Panc1 (cell line): ENCODE data around the gene ZBTB48. TPM values are rescaled to one million over a fixed set of nuclear protein-coding genes. Genes with fewer than 3 reads are reported as not detected.

Experiments used
- ATAC-seq: fragments of 200-7000 bp; cut with Tn5 transposase; 2 replicates; pipeline ENCODE4 v1.9.1; 2020; ENCODE audit warnings: mild to moderate bottlenecking, moderate library complexity
- BruUV-seq: library from RNA; stranded (reverse); fragments of 400-500 nt; replicated peaks from 2 replicates; lab custom pipeline; 2021; lab: Mats Ljungman, UMichigan
- CTCF ChIA-PET: fragments of 300-600 bp; sonication (Branson Sonifier 250); formaldehyde crosslinking; loops from one replicate; lab custom pipeline; 2022; ENCODE audit warnings: antibody characterized with exemption; lab: Charles Lee
- POLR2A ChIA-PET: fragments of 300-600 bp; sonication (Branson Sonifier 250); formaldehyde crosslinking; loops from one replicate; lab custom pipeline; 2022; ENCODE audit warnings: antibody characterized with exemption; lab: Charles Lee
- DNase-seq: peaks from one replicate; pipeline ENCODE4 v3.0.0-alpha.2; 2010; ENCODE audit warnings: low read depth, low spot score
- H3K27ac ChIP-seq: 2 replicates; pipeline ENCODE4 v1.5.1; 2011; ENCODE audit warnings: mild to moderate bottlenecking, low read length, inconsistent platforms
- H3K27me3 ChIP-seq: fragments of 200-500 bp; sonication (Bioruptor generic); 2 replicates; pipeline ENCODE4 v1.6.0; 2014; ENCODE audit warnings: low read length, inconsistent platforms; ENCODE audit not compliant: control insufficient read depth, insufficient read depth
- H3K36me3 ChIP-seq: fragments of 200-500 bp; sonication (Bioruptor generic); 2 replicates; pipeline ENCODE4 v1.5.1; 2014; ENCODE audit warnings: inconsistent platforms, mild to moderate bottlenecking, low read length, moderate library complexity; ENCODE audit not compliant: control insufficient read depth, insufficient read depth
- H3K4me1 ChIP-seq: 2 replicates; pipeline ENCODE4 v1.5.1; 2011; ENCODE audit warnings: inconsistent platforms, mild to moderate bottlenecking, low read length, moderate library complexity; ENCODE audit not compliant: control insufficient read depth, insufficient read depth
- H3K4me3 ChIP-seq, 2 experiments: 2 replicates each; pipeline ENCODE4 v1.5.1; 2011 to 2012; ENCODE audit warnings: low read depth in 2 of 2, low read length in 2 of 2, mild to moderate bottlenecking in 2 of 2, inconsistent platforms in 1 of 2, moderate library complexity in 1 of 2
- H3K9me3 ChIP-seq: fragments of 200-500 bp; sonication (Bioruptor generic); 2 replicates; pipeline ENCODE4 v1.5.1; 2014; ENCODE audit warnings: low read depth, mild to moderate bottlenecking, inconsistent platforms, low read length, moderate library complexity; ENCODE audit not compliant: control insufficient read depth, insufficient read depth
- POLR2AphosphoS5 ChIP-seq: IDR thresholded peaks from 2 replicates; pipeline ENCODE4 v1.6.1; 2012; ENCODE audit warnings: mild to moderate bottlenecking, low read depth, low read length, moderate library complexity
- SIN3A ChIP-seq: IDR thresholded peaks from 2 replicates; pipeline ENCODE4 v1.6.1; 2012; ENCODE audit warnings: low read depth, mild to moderate bottlenecking, low read length, moderate library complexity, borderline replicate concordance; ENCODE audit not compliant: insufficient read depth
- TCF7L2 ChIP-seq: IDR thresholded peaks from 2 replicates; pipeline ENCODE4 v1.6.1; 2011; ENCODE audit warnings: mild to moderate bottlenecking, low read depth, low read length, inconsistent platforms
- in situ Hi-C: cut with HindIII; loops from 2 replicates; pipeline ENCODE4 v1.10.0; 2016; ENCODE audit warnings: low sequenced_read_pairs, low pct_unique_long_range_greater_than_20kb
- intact Hi-C: fragments of 100-400 bp; cut with micrococcal nuclease; formaldehyde crosslinking; loops from one replicate; pipeline ENCODE4 v1.10.0; 2022; ENCODE audit not compliant: unreplicated experiment
- total RNA-seq: library from RNA; stranded (reverse); gene quantifications from one replicate; pipeline ENCODE4 v1.2.1, GENCODE V29; 2021; ENCODE audit not compliant: unreplicated experiment
- TF ChIP-seq, protein P1 (sequence below): fragments of 450-650 bp; IDR thresholded peaks from 2 replicates; pipeline ENCODE4 v1.5.1; 2017; ENCODE audit warnings: mild to moderate bottlenecking
- TF ChIP-seq, protein P2 (sequence below), 2 experiments: IDR thresholded peaks; 2 replicates each; pipeline ENCODE4 v1.6.1; 2011 to 2012; ENCODE audit warnings: low read depth in 2 of 2, control low read depth in 1 of 2, low read length in 1 of 2, mild to moderate bottlenecking in 1 of 2, moderate library complexity in 1 of 2; ENCODE audit not compliant: insufficient read depth in 1 of 2

Gene ZBTB48
- total RNA-seq, 1 experiment from 2014 or later: 40.7 TPM

- ATAC-seq: no peak
- intact Hi-C loops: no loop called here
- TF ChIP-seq SIN3A (no peak), POLR2AphosphoS5 (no peak), TCF7L2 (no peak)
- TF ChIP-seq, protein P1, sequence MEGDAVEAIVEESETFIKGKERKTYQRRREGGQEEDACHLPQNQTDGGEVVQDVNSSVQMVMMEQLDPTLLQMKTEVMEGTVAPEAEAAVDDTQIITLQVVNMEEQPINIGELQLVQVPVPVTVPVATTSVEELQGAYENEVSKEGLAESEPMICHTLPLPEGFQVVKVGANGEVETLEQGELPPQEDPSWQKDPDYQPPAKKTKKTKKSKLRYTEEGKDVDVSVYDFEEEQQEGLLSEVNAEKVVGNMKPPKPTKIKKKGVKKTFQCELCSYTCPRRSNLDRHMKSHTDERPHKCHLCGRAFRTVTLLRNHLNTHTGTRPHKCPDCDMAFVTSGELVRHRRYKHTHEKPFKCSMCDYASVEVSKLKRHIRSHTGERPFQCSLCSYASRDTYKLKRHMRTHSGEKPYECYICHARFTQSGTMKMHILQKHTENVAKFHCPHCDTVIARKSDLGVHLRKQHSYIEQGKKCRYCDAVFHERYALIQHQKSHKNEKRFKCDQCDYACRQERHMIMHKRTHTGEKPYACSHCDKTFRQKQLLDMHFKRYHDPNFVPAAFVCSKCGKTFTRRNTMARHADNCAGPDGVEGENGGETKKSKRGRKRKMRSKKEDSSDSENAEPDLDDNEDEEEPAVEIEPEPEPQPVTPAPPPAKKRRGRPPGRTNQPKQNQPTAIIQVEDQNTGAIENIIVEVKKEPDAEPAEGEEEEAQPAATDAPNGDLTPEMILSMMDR: no peak
- TF ChIP-seq, protein P2, sequence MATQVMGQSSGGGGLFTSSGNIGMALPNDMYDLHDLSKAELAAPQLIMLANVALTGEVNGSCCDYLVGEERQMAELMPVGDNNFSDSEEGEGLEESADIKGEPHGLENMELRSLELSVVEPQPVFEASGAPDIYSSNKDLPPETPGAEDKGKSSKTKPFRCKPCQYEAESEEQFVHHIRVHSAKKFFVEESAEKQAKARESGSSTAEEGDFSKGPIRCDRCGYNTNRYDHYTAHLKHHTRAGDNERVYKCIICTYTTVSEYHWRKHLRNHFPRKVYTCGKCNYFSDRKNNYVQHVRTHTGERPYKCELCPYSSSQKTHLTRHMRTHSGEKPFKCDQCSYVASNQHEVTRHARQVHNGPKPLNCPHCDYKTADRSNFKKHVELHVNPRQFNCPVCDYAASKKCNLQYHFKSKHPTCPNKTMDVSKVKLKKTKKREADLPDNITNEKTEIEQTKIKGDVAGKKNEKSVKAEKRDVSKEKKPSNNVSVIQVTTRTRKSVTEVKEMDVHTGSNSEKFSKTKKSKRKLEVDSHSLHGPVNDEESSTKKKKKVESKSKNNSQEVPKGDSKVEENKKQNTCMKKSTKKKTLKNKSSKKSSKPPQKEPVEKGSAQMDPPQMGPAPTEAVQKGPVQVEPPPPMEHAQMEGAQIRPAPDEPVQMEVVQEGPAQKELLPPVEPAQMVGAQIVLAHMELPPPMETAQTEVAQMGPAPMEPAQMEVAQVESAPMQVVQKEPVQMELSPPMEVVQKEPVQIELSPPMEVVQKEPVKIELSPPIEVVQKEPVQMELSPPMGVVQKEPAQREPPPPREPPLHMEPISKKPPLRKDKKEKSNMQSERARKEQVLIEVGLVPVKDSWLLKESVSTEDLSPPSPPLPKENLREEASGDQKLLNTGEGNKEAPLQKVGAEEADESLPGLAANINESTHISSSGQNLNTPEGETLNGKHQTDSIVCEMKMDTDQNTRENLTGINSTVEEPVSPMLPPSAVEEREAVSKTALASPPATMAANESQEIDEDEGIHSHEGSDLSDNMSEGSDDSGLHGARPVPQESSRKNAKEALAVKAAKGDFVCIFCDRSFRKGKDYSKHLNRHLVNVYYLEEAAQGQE (IDR thresholded peaks at IDR 0.05; ENCODE audit: insufficient read depth in 1 of 2, low read depth in 2 of 2, low read length in 1 of 2): no peak
Observed at GRCh38 chr1:6560267-6560666, 19.5 kb upstream of the ZBTB48 start.

GRCh38 chr1:6569033-6569432 lies 10.8 kb upstream of the ZBTB48 start:
- no peak overlapping the region for H3K27ac ChIP-seq
- ATAC-seq: no peak
- H3K27me3 ChIP-seq: no peaks in the 10 kb centered on the region
- ChIA-PET POLR2A (no interaction called here), CTCF (no interaction called here)
- no peak overlapping the region for H3K4me3 ChIP-seq
- no TSS peak for BruUV-seq
- intact Hi-C loops: no loop called here
- DNase-seq: no peak
- H3K36me3 ChIP-seq: no peaks in the 10 kb centered on the region
- TF ChIP-seq, protein P1: no peak
- TF ChIP-seq, protein P2 (IDR thresholded peaks at IDR 0.05; ENCODE audit: insufficient read depth in 1 of 2, low read depth in 2 of 2, low read length in 1 of 2): no peak
- no peak for TF ChIP-seq TCF7L2
- TF ChIP-seq POLR2AphosphoS5: no peak
- TF ChIP-seq SIN3A: no peak
- H3K4me1 ChIP-seq: no peaks in the 10 kb centered on the region
- 0 out of 2 replicates have a peak, but pooled peaks cover 4% of the 10 kb centered on the region for H3K9me3 ChIP-seq
- in situ Hi-C loops: no loop called here

More at GRCh38 chr1:6560267-6560666, 19.5 kb upstream of the ZBTB48 start:
- POLR2A ChIA-PET: interaction anchor here (0.7 kb wide), 1 partner anchor 20 kb away, joined by 5 read pairs; no protein-coding TSS in a partner anchor
- in situ Hi-C loops: no loop called here
- Histone ChIP-seq H3K9me3 (no peaks in the 10 kb centered on the region), H3K4me1 (no peaks in the 10 kb centered on the region), H3K27me3 (no peaks in the 10 kb centered on the region), H3K27ac (no peak overlapping the region), H3K36me3 (no peaks in the 10 kb centered on the region), H3K4me3 (no peak overlapping the region)
- DNase-seq: no peak
- CTCF ChIA-PET: no interaction called here
- BruUV-seq: no TSS peak
